NCI-H82 treated with DMSO at 0.1 percent for 48 hours (cell line): Measurements from ENCODE around the gene HCRTR2.

ENCODE experiments used
- DNase-seq: peaks from one replicate; lab custom pipeline; 2025; ENCODE audit not compliant: unreplicated experiment; lab: John Stamatoyannopoulos, UW

The HCRTR2 gene

DNA sequence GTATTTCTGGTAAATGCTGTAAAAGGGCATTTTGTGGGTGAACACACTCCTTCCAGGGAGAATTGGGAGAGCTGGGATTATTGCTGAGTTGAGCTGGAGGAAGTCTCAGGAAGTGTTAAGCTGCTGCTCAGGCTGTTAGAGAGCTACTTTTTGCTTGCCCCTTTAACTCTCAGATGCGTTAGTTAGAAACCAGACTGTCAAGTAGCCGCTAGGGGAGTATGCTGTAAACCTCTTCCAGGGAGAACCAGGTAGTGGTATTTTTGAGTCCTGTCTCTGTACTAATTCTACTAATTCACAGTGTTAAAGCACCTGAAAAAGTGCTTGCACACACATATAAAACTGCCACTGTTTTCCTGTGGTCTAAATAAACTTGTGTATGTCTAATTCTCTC lies 146.4 kb downstream of the HCRTR2 start:
- no peak for DNase-seq

GRCh38 chr6:55327169-55327568 lies 152.9 kb downstream of the HCRTR2 start, which contains the start of gene GFRAL:
TSS of gene GFRAL (plus strand) at chr6:55327469. CDS start at chr6:55327555, 86 bp downstream.
- no peak for DNase-seq
